Stimulated activated CD4-positive, alpha-beta T cell treated with anti-CD3 and anti-CD28 coated beads, Interleukin-2, amount 100 ng/mL, for 48 hours (primary cell): ENCODE results near the gene MYO5B.
A peak's percentile ranks its signal among the peaks of the same experiment; 100 is the strongest.
"Not testable (repeated sequence)": the region's sequence is repeated elsewhere in the genome, so short reads cannot be mapped to it uniquely, and the experiment has no call there.

ENCODE experiments used
- DNase-seq, 2 donors: peaks; one replicate each; pipeline ENCODE4 v3.0.0-alpha.2; 2020

MYO5B gene

DNA sequence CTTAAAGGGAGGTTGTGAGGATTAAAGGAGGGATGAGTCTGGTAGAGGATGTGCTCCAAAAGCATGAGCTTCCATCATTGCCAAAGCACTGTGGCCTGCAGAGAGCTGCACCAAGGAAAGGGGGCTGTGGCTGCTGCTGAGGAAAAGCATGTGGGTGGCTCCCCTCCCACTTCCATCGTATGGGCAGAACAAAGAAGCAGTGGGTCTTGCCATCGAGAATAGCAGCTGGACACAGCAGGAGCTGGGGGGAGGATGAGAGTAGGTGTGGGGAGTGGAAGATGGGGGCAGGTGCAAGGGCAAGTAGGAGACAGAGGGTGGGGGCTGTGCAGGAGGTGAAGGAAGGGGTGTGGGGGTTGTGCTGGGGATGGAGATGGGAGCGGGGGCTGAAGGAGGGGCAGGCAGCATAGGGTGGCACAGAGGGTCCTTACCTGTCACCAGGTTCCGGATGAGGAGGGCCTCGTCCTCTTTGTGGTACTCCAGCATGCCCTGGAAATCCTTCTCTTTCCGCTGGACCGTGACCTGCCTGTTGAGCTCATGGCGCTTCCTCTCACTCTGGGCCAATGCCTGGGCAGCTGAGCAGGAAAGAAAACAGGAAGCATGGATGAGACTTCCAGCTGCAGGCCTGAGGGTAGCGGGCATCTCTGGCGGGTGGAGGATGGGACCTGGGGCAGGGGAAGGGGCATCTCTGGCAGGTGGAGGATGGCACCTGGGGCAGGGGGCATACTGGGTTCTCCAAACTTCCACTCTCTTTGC is 348.1 kb downstream of the MYO5B start:
- DNase-seq: no peak

DNA sequence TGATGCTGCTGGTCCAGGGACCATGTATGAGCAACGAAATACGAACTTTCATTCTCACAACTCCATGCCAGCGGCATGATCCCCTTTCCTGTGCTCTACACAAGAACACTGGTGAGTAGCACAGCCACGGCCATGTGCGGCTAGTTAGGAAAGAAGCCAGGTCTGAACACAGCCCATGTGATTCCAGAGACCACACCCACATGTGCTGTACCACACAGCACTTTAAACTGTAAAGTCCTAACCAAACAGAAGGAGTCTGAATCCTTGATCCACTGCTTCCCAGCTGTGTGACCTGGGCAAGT is 348.6 kb downstream of the MYO5B start:
- no peak for DNase-seq

DNA sequence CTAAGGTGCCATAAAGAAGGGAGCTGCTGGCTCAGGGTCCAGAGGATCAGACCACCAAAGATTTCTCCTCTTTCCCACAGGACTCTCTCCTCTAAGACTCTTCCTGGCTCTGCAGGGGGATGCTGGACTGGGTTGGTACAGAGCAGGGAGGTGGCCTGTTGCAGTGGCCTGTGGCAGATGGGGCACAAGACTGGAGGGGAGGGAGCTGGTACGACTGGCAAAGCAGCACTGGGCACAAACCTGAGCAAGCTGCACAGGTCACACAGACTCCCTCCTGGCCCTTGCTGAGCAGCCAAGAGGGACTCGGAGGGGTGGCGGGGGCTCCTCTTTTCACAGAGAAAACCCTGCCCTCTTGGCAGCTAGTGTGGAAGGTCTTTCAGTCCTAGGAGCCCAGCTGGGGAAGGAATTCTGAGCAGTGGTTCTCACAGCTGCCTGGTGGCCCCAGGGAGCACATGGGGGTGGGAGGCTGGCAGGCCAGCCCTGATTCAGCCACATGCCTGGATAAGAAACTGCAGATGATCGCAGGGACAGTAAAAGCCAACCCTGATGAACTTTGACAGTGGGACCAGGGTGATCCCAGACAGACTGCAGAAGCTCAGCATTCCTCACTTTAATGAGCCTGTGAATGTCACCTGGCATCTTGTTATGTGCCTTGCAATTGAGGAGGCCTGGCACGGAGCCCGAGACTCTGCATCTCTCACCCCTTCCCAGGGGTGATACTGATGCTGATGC is 349.2 kb downstream of the MYO5B start:
- DNase-seq: no peak

DNA sequence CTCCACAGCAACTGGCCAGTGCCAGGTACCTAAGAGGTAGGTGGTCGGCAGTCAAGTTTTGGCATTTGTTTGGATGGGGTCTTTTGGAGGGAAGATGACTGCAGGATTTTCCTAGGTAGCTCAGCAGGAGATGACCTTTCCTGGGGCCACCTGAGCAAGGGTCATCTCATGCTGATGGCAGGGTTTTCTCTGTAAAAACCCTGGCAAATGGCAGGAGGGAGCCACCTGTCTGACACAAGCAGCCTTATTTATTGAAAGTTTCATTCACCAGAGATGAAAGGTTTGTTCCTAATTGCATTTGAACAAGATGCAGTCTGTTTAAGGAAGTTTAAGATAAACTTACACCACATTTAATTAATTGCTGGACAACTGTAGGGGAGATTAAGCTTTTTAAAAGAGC is 350.0 kb downstream of the MYO5B start:
- DNase-seq: no peak

DNA sequence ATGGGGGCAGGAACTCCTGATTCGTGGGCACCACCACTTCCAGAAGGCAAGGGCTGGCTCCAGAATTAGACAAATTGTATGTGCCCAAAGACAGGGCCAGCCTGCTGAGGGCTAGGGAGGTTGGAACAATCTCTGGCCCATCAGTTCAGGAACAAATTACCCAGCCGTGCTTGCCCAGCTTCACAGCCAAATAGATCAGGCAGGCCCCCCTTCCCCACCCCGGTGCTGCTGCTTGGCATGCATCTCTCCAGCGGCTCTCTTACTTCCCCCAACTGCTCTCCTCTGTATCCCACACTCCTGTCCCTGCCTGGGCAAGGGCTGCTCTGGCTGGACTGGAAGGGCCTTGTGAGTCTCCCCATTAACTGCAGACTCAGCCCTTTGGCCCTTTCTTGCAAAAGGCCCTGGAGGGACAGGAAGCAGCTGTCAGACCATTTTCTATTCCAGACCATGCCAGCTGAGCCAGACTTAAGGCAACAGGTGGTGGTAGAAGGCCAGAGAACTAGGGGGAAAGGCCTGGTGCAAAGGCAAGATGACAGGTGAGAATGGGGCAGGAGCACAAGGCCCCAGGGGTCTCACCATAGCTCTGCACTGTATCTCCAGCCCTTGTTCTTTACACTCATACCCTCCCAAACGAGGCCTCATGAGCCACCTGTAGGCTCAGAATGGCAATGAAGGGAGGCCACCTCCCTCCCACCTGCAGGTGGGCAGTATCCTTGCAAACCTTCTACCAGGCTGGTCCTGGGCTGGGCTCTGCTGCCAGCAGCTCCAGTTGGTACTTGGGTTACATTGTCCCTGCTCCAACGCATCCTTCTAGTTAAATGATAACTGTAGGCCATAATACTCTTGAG is 350.9 kb downstream of the MYO5B start:
- DNase-seq: no peak

DNA sequence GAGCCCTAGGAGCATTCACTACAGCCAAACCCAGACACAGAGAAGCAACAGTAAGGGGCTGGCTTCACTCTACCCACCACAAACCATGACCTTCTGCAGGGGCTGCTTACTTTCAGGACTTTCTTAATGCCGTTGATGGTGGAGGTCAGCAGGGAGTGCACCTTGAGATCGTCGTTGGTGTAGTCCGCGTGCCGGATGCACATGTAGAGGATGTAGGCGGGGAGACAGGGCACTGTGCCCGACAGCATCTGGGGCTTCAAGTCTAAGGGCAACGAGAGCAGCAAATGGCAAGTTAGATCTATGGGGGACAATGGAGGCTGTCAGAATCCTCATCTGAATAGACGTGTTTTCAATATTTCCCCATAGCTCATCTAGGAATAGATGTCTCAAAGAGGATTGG is 351.8 kb downstream of the MYO5B start:
- no peak for DNase-seq

DNA sequence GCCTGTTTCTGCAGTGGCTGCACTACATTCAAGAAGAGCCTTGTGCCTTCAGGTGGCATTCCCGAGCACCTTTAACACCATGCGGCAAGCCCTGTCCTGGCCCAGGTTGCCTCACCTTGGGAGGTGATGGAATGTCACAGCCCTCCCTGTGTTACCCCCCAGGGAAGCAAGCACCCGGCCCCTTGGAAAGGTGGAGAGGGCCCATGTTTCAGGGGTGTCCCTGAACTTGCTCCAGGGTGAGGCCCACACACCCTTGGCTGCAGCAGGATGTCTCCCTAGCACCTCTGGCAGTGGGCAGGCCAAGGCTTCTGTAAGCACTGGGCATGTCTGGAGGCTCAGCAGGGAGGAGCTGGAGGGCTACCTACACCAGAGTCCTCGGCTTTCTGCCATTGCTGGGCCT is 352.3 kb downstream of the MYO5B start:
- DNase-seq: no peak

DNA sequence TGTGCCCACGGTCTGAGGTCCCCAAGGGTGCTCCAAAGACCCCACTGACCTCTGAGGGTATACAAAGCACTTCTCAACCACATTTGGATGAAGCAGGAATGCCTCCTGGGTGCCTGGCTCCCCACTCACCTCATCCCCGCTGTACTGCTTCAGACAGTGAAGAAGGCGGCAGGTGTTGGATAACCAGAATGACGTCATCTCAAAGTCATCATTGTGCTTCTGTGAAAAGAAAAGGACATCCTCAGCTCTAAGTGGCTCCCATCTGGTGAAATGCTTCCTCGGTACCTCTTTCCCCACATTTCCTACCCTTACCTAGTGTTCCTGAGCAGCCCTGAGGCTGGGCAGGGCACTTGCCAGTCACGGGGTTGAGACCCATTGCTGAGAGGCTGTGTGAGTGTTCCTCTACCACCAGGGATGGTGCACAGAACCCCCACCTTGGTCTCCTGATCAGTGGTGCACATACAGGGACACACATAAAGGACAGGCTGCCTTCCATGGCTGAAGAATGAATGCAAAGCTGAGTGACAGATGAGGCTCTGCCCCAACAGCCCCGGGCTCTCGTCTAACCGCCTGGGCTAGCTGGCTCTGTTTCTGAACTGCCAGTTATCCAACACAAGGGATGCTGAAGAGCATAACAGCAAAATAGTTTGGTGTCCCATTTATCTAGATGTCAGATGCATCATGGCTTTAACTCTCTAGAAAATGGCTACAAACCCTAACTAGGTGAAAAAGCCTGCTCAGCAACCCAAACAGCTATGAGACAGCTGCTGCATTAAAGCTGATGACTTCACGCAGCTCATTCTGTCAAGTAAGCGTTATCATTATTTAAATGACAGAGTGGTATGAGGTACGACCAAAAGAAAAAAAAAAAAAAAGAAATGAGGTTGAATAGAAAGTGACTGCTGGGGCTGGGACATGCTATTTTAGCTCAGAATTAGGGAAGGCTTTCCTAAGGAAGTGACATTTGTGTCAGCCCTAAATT is 353.4 kb downstream of the MYO5B start:
- DNase-seq: no peak

- no peak for DNase-seq
These were observed 355.9 kb downstream of the MYO5B start for GRCh38 chr18:49839012-49839411.

GRCh38 chr18:49838381-49838780 is 356.6 kb downstream of the MYO5B start:
- DNase-seq: no peak

GRCh38 chr18:49837889-49838288 is 357.1 kb downstream of the MYO5B start:
- DNase-seq: no peak

GRCh38 chr18:49837316-49837835 is 357.6 kb downstream of the MYO5B start:
- not testable (repeated sequence) for DNase-seq

GRCh38 chr18:49835405-49835804 is 359.5 kb downstream of the MYO5B start:
- DNase-seq: no peak

GRCh38 chr18:49834258-49834657 is 360.7 kb downstream of the MYO5B start:
- DNase-seq: no peak

DNA sequence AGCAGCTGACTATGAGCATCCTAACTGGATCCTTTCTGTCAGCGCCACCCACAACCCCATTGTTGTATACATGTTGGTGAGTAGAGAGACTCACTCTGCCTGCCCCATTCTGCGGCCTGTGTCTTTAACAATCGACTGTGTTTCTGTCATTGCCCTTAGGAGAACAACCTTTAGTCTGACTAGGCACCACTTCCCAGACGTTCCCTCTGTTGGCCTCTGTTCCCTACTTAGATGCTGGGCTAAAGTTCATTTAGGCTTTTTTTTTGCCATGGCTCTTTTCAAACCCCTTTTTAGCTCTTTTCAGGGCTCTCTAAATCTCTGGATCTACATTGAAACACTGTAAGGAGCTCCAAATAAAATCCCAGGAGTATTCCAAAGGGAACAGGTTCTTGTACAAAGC is 361.1 kb downstream of the MYO5B start:
- DNase-seq: no peak

GRCh38 chr18:49832221-49832647 is 362.7 kb downstream of the MYO5B start:
- no peak for DNase-seq

DNA sequence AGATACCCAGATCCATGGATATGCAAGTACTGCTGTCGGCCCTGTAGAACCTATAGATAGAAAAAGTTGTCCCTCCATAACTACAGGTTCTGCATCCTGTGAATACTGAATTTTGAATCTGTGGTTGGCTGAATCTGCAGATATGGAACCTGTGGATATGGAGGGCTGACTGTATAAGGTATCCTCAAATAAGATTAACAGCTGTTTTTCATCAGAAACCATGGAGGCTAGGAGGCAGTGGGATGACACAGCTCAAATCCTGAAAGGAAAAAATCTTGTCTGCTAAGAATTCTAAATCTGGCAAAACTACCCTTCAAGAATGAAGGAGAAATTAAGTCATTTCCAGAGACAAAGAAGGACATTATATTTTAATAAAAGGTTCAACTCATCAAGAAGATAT is 367.0 kb downstream of the MYO5B start:
- no peak for DNase-seq

- DNase-seq: peak; percentile 18 to 35
These were observed 374.9 kb downstream of the MYO5B start for GRCh38 chr18:49819823-49820671.

- DNase-seq: no peak
These were observed 375.8 kb downstream of the MYO5B start for GRCh38 chr18:49819071-49819662.

DNA sequence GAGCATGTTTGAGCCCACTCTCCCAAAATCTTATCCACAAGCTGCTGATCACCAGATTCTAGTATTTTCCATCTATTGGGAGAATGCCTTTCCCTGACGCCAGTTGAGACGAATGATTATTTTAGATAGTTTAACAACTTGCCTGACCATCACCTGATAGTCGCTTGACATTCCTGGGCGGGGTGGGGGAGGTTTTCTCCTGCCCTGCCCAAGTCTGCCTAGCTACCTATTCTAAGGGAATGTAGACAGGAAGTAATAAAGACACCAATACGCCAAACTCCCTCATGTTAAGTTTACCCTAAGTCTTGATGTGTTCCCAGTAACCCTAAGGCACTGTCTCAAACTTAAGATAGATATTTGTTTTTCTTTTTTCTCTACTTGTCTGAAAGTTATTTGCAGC is 377.0 kb downstream of the MYO5B start:
- DNase-seq: no peak

DNA sequence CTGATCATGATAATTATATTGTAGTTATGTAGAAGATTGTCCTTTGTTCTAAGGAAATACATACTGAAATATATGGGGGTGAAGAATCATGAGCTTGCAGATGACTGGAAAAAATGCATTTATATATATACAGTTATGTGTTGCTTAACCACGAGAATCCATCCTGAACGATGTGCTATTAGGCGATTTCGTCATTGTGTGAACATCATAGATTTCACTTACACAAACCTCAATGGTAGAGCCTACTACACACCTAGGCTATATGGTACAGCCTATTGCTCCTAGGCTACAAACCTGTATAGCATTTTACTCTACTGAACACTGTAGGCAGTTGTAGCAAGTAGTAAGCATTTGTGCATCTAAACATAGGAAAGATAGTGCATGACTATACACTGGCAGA is 379.0 kb downstream of the MYO5B start:
- DNase-seq: no peak
